HG02852 (cell line): ENCODE measurements around the gene MYH9.
A peak's percentile ranks its signal among the peaks of the same experiment; 100 is the strongest.

Experiments
- ATAC-seq: cut with Tn5 transposase; IDR thresholded peaks from one replicate; pipeline ENCODE4 v1.9.1; 2021; ENCODE audit warnings: mild to moderate bottlenecking, moderate library complexity; ENCODE audit not compliant: unreplicated experiment

MYH9 gene

GRCh38 chr22:36332623-36333332 lies 55.0 kb downstream of the MYH9 start:
- no peak for ATAC-seq

- ATAC-seq, result no peak
Observed at GRCh38 chr22:36331912-36332622, 55.7 kb downstream of the MYH9 start.

GRCh38 chr22:36331306-36331911 lies 56.4 kb downstream of the MYH9 start:
- ATAC-seq, result peak; percentile 65

GRCh38 chr22:36330655-36331305 lies 57.0 kb downstream of the MYH9 start:
- no peak for ATAC-seq

GRCh38 chr22:36330127-36330526 lies 57.6 kb downstream of the MYH9 start:
- no peak for ATAC-seq

GRCh38 chr22:36329254-36330078 lies 58.3 kb downstream of the MYH9 start:
- ATAC-seq, result no peak

- no peak for ATAC-seq
Observed at GRCh38 chr22:36328635-36329253, 59.0 kb downstream of the MYH9 start.

- ATAC-seq, result no peak
Observed at GRCh38 chr22:36327922-36328551, 59.7 kb downstream of the MYH9 start.

GRCh38 chr22:36326178-36327161 lies 61.3 kb downstream of the MYH9 start:
- no peak for ATAC-seq

GRCh38 chr22:36325154-36326031 lies 62.4 kb downstream of the MYH9 start:
- ATAC-seq, result no peak

- ATAC-seq, result no peak
Observed at GRCh38 chr22:36324414-36324813, 63.4 kb downstream of the MYH9 start.

GRCh38 chr22:36323855-36324331 lies 63.9 kb downstream of the MYH9 start:
- no peak for ATAC-seq

GRCh38 chr22:36323182-36323854 lies 64.4 kb downstream of the MYH9 start:
- ATAC-seq, result no peak

GRCh38 chr22:36322602-36322915 lies 65.2 kb downstream of the MYH9 start:
- ATAC-seq, result no peak

- no peak for ATAC-seq
Observed at GRCh38 chr22:36321797-36322601, 65.8 kb downstream of the MYH9 start.

- ATAC-seq, result no peak
Observed at GRCh38 chr22:36320553-36320952, 67.2 kb downstream of the MYH9 start.
